HFFc6 (cell line): ENCODE measurements around the gene TBX15. TPM values are rescaled to one million over a fixed set of nuclear protein-coding genes. Genes with fewer than 3 reads are reported as not detected.

Experiments used
- DNase-seq: peaks from one replicate; pipeline ENCODE4 v3.0.0-alpha.2; 2018
- H3K27ac Mint-ChIP-seq: 2 replicates; pipeline ENCODE4 v1.8.0; 2020; ENCODE audit warnings: mild to moderate bottlenecking, mixed read lengths
- H3K27me3 Mint-ChIP-seq: 2 replicates; pipeline ENCODE4 v1.8.0; 2021; ENCODE audit warnings: mild to moderate bottlenecking, moderate library complexity, mixed read lengths; ENCODE audit not compliant: insufficient read depth
- H3K36me3 Mint-ChIP-seq: 2 replicates; pipeline ENCODE4 v1.8.0; 2021; ENCODE audit warnings: low read depth, mixed read lengths
- H3K4me1 Mint-ChIP-seq: 2 replicates; pipeline ENCODE4 v1.8.0; 2020; ENCODE audit warnings: low read depth, mixed read lengths
- H3K4me3 Mint-ChIP-seq: 2 replicates; pipeline ENCODE4 v1.8.0; 2020; ENCODE audit warnings: mild to moderate bottlenecking, moderate library complexity, mixed read lengths
- H3K9me3 Mint-ChIP-seq: 2 replicates; pipeline ENCODE4 v1.8.0; 2020; ENCODE audit warnings: mild to moderate bottlenecking, mixed read lengths
- total RNA-seq, 6 experiments: library from RNA; stranded (reverse); fragmentation: NEBNext Ultra II Directional; extraction: Animal tissue kit (Norgen Biotek cat#: 25700); gene quantifications; 2 replicates in 1 of 6; 3 replicates in 5 of 6; pipeline ENCODE4 v1.2.3, GENCODE V29; 2021
- TF ChIP-seq, protein P1 (sequence below): fragments of 200-600 bp; sonication (generic); IDR thresholded peaks from 2 replicates; pipeline ENCODE4 v1.5.0; 2021; ENCODE audit warnings: antibody characterized with exemption, mild to moderate bottlenecking

TBX15 gene
- total RNA-seq, 6 experiments from 2014 or later: 5.3 to 12.2 (median 10.0) TPM

DNA sequence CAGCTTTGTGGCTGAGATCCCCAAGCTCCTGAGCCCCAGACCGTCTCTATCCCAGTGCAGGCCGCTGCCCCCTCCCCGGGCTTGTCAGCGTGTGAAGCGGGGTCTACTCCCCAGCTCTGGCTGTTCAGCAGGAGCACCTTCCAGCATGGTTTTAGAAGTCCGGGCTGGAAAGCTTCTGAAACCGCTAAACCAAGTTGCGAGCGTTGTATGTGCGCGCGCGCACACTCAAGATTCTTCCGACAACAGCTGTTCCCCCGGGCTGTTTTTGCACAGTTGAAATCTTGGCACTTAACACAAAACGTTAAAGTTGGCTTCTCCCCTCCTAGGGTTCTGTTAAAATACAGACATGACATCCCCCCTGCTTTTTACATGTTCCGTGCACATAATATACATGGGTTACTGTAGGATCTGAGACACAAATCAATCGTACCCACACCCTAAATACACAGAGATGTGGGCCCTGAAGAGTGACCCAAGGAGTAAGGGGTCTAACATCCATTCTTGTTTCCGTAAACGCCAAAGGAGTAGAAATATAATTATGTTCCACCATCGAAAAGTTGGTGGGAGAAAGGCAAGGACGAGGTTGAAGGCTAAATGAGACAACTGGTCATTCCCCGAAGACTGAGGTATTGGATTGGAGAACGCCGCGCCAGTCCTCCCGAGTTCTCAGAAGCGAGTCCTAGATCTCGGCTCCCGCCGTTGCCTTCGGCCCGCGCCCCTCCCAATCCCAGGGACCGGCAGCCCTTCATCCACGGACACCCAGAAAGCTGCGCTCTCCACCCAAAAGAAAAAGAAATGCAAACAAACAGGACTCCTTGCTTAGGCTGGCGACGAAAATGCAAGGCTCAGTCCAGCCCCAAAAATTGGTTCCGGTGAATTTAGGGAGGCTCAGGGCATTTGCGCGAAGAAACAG lies 1.3 kb downstream of the TBX15 start:
- TF ChIP-seq, protein P1, sequence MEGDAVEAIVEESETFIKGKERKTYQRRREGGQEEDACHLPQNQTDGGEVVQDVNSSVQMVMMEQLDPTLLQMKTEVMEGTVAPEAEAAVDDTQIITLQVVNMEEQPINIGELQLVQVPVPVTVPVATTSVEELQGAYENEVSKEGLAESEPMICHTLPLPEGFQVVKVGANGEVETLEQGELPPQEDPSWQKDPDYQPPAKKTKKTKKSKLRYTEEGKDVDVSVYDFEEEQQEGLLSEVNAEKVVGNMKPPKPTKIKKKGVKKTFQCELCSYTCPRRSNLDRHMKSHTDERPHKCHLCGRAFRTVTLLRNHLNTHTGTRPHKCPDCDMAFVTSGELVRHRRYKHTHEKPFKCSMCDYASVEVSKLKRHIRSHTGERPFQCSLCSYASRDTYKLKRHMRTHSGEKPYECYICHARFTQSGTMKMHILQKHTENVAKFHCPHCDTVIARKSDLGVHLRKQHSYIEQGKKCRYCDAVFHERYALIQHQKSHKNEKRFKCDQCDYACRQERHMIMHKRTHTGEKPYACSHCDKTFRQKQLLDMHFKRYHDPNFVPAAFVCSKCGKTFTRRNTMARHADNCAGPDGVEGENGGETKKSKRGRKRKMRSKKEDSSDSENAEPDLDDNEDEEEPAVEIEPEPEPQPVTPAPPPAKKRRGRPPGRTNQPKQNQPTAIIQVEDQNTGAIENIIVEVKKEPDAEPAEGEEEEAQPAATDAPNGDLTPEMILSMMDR: no peak
- Mint-ChIP-seq H3K9me3 (peaks cover 6% of the 10 kb centered on the region; the same call in 1 of the 2 replicates), H3K4me1 (peaks cover 45% of the 10 kb centered on the region), H3K4me3 (peak overlapping the region; percentile 98), H3K27me3 (peaks cover 13% of the 10 kb centered on the region), H3K27ac (peak overlapping the region; percentile 96), H3K36me3 (peaks cover 22% of the 10 kb centered on the region)
- peak; percentile 41 for DNase-seq

DNA sequence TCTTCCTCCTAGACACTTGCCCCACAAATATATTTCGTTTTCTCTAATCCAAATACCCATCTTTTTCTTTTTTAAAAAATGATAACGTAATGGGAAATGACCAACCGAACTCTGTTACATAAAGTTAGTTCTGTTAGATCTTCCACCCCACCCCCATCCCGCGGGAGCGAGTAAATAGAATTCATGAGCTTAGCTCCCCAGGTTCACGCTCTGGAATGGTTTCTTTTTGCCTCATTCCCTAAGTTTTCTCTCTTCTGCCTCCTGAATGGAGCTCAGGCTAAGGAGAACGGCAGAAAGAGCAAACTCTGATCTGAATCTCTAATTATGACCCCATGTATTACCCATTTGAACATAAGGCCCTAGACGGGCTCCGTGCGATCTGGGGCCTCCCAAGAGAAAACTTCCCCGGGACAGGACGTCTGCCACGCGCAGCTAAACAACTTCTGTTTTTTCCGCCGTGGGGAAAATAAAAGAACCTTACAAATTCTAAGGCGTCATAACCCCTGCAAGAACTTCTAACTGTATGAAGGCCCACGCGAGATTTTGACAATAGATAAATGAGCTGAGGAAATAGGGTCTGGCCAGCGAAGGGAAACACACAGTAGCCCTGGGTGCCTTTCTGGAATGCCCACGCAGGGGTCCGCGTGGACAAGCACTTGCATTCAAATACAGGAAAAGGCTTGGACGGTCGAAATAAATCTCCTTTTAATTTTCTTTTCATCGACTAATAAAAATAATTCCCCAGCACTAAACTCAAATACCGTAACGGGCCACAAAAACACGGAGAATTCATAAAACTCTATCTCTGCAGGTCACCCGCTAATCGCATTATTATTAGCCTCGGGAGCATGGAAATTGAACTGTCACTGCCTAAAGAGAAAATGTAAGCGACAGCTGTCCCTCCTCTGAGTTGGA lies 2.2 kb downstream of the TBX15 start:
- Mint-ChIP-seq H3K36me3 (peaks cover 22% of the 10 kb centered on the region), H3K27me3 (peaks cover 13% of the 10 kb centered on the region), H3K9me3 (peaks cover 6% of the 10 kb centered on the region; the same call in 1 of the 2 replicates), H3K4me1 (peaks cover 45% of the 10 kb centered on the region), H3K27ac (peak overlapping the region; percentile 96), H3K4me3 (peak overlapping the region; percentile 98)
- no peak for DNase-seq
- TF ChIP-seq, protein P1: no peak

DNA sequence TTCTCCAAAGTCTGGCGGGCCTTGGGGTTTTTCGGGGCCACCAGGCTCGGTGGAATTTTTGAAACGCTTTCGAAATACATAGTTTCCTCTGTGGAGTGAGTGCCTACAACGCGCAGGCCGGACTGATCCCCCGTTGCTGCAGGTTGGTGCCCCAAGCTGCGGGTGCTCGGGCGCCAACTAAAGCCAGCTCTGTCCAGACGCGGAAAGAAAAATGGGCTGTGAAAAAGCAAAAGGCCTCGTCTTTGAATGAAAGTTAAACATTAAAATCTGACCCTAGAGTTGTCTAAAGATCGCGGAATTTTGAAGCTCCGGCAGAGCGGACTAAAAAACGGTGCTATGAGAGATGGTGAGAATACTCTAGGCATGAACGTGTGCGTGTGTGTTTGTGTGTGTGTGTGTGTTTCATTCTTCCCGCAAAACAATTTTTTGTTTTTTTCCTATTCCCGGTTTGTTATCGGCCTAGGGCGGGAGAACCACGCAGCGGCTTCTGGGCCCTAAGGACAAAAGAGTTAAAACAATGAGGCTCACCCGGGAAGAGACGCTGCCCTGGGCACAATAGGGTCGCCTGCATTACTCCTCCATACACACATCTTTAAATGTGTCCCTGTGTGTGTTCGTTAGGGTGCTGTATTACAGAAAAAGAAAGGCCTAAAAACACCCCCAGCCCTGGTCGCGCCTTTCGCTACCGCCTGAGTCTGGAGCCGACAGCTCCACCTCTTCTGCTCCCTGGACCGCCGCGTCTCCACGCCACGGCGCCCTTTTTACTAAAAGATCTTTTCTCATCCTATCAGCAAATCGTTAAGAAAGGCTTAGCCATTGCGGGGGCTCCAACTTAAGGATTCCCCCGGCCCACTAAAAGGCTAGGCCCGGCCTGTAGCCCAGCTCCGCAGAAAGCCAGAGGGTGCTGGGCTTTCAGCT lies 3.2 kb downstream of the TBX15 start:
- Mint-ChIP-seq H3K36me3 (peaks cover 26% of the 10 kb centered on the region), H3K4me3 (peak overlapping the region; percentile 98), H3K9me3 (peaks cover 6% of the 10 kb centered on the region; the same call in 1 of the 2 replicates), H3K27ac (peak overlapping the region; percentile 96), H3K4me1 (peaks cover 45% of the 10 kb centered on the region), H3K27me3 (peaks cover 13% of the 10 kb centered on the region)
- TF ChIP-seq, protein P1: no peak; the same call in 1 of the 2 replicates
- DNase-seq: no peak

DNA sequence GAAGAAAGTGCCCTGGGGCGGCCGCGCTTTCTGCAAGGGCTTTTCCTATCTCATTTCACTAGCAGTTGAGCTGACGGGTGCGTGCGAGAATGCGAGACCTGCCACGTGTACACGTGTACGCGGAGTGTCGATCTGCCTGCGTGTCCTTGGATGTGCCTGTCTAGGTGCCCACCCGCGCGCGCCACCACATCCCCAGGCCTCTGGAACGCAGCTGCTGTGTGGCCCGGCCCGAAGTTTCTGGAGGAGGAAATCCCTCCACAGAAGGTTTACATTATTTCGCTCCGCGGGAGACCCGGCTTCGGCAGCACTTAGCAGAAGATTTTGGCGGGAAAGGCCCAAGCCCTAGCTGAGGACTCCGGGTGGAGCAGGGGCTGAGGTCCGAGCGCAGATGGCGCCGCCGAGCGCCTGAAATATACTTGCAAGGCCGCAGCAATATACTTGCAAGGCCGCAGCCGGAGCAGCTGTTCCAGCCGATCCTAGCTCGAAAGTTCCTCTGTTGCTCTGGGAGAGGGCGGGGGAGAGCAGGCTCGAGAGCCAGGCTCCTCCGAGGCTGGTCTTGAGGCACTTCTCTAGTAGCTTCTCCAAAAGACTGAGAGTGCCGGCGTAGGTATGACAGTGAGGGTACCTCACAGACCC lies 3.9 kb downstream of the TBX15 start:
- DNase-seq: no peak
- Mint-ChIP-seq H3K4me3 (peak overlapping the region; percentile 98), H3K27ac (peak overlapping the region; percentile 96)

More for the DNA sequence above, 3.9 kb downstream of the TBX15 start:
- TF ChIP-seq, protein P1: peak; percentile 16; the same call in 1 of the 2 replicates
- Mint-ChIP-seq H3K27me3 (peaks cover 13% of the 10 kb centered on the region), H3K36me3 (peaks cover 30% of the 10 kb centered on the region), H3K9me3 (peaks cover 6% of the 10 kb centered on the region; the same call in 1 of the 2 replicates), H3K4me1 (peaks cover 45% of the 10 kb centered on the region)
